K562 (cell line): ENCODE data around the gene DGCR2. TPM values are rescaled to one million over a fixed set of nuclear protein-coding genes. Genes with fewer than 3 reads are reported as not detected.
A peak's percentile ranks its signal among the peaks of the same experiment; 100 is the strongest.

Experiments
- ATAC-seq: fragments of 200-7000 bp; cut with Tn5 transposase; 3 replicates; pipeline ENCODE4 v1.9.1; 2020; ENCODE audit warnings: moderate library complexity
- BruUV-seq: library from RNA; stranded (reverse); fragments of 400-500 nt; replicated peaks from 2 replicates; lab custom pipeline; 2021; lab: Mats Ljungman, UMichigan
- CTCF ChIA-PET: fragments of 300-600 bp; formaldehyde crosslinking; extraction: SDS; loops from one replicate; lab custom pipeline; 2021; ENCODE audit warnings: low intra/inter-chr PET ratio; lab: Yijun Ruan, JAX
- POLR2A ChIA-PET: fragments of 300-600, 350-650 bp; sonication (Branson Sonifier 250); formaldehyde crosslinking; extraction: SDS; loops from one replicate; lab custom pipeline; 2021; ENCODE audit warnings: antibody characterized with exemption, inconsistent platforms; lab: Yijun Ruan, JAX
- DNase-seq, 4 experiments: peaks; one replicate each; pipeline versions ENCODE4 v3.0.0 to v3.0.0-alpha.2; 2011 to 2018; ENCODE audit warnings: low spot score in 3 of 4, mixed read lengths in 3 of 4; ENCODE audit errors: extremely low read depth in 1 of 4
- FAIRE-seq: peaks from 2 replicates; lab custom pipeline; 2011; peaks lifted over from hg19 to GRCh38; lab: Jason Lieb, UNC
- H2AFZ ChIP-seq: 2 replicates; pipeline ENCODE4 v1.6.0; 2011; ENCODE audit warnings: low read depth, low read length, control low read depth, inconsistent platforms
- H3K27ac ChIP-seq: fragments of 200-600 bp; 3 replicates; pipeline ENCODE4 v1.8.0; 2011; ENCODE audit warnings: low read depth, mild to moderate bottlenecking, control low read depth, inconsistent platforms, low read length, moderate library complexity, mixed read lengths; ENCODE audit errors: extremely low read depth
- H3K27me3 ChIP-seq, 2 experiments: fragments of 300-600 bp in 1 of 2; 2 replicates in 1 of 2; 3 replicates in 1 of 2; pipeline versions ENCODE4 v1.6.0 to v1.8.0; 2011; ENCODE audit warnings: inconsistent platforms in 2 of 2, low read length in 2 of 2, mild to moderate bottlenecking in 1 of 2, mixed read lengths in 1 of 2, moderate library complexity in 1 of 2; ENCODE audit not compliant: control insufficient read depth in 2 of 2, insufficient read depth in 2 of 2
- H3K36me3 ChIP-seq: fragments of 300-600 bp; 3 replicates; pipeline ENCODE4 v1.8.0; 2011; ENCODE audit warnings: mild to moderate bottlenecking, low read length, inconsistent platforms; ENCODE audit not compliant: control insufficient read depth, insufficient read depth
- H3K4me1 ChIP-seq, 2 experiments: fragments of 200-600 bp in 1 of 2; replicated peaks in 1 of 2; 2 replicates in 1 of 2; 3 replicates in 1 of 2; pipeline versions ENCODE4 v1.5.1 to v1.8.0; 2011; ENCODE audit warnings: inconsistent platforms in 2 of 2, low read length in 2 of 2, mild to moderate bottlenecking in 1 of 2, mixed read lengths in 1 of 2, moderate library complexity in 1 of 2; ENCODE audit not compliant: control insufficient read depth in 2 of 2, insufficient read depth in 2 of 2
- H3K4me2 ChIP-seq: 2 replicates; pipeline ENCODE4 v1.6.1; 2011; ENCODE audit warnings: low read length, control low read depth, inconsistent platforms, mixed read lengths; ENCODE audit not compliant: insufficient read depth
- H3K4me3 ChIP-seq: fragments of 200-600 bp; sonication (generic), shearing (Covaris generic); 2 replicates; pipeline ENCODE4 v1.5.1; 2016; ENCODE audit warnings: control low read depth, inconsistent platforms
- H3K79me2 ChIP-seq: fragments of 200-600 bp; 3 replicates; pipeline ENCODE4 v1.8.0; 2011; ENCODE audit warnings: low read length, inconsistent platforms; ENCODE audit not compliant: control insufficient read depth, insufficient read depth
- H3K9ac ChIP-seq, 2 experiments: 2 replicates each; pipeline versions ENCODE4 v1.6.0 to v1.6.1; 2011; ENCODE audit warnings: low read depth in 2 of 2, low read length in 2 of 2, control low read depth in 1 of 2, inconsistent platforms in 1 of 2, mild to moderate bottlenecking in 1 of 2, mixed read lengths in 1 of 2; ENCODE audit not compliant: insufficient read depth in 1 of 2
- H3K9me1 ChIP-seq: one replicate; pipeline ENCODE4 v1.6.0; 2011; ENCODE audit warnings: inconsistent platforms, mild to moderate bottlenecking, low read length, moderate library complexity; ENCODE audit not compliant: control insufficient read depth, insufficient read depth
- H3K9me3 ChIP-seq: replicated peaks from 2 replicates; pipeline ENCODE4 v1.5.1; 2011; ENCODE audit warnings: low read depth, low read length, inconsistent platforms; ENCODE audit not compliant: control insufficient read depth, insufficient read depth
- H4K20me1 ChIP-seq: replicated peaks from 2 replicates; pipeline ENCODE4 v1.6.1; 2011; ENCODE audit warnings: low read length, inconsistent platforms, mixed read lengths; ENCODE audit not compliant: control insufficient read depth, insufficient read depth
- BHLHE40 ChIP-seq: IDR thresholded peaks from 2 replicates; pipeline ENCODE4 v1.6.1; 2011; ENCODE audit warnings: low read length, improper control_type of control experiment
- CCNT2 ChIP-seq: IDR thresholded peaks from 2 replicates; pipeline ENCODE4 v1.6.1; 2011; ENCODE audit warnings: borderline replicate concordance, low read depth, mild to moderate bottlenecking, moderate library complexity, mixed read lengths, low read length; ENCODE audit not compliant: insufficient read length; ENCODE audit errors: extremely low read depth
- CUX1 ChIP-seq: fragments of 200-800 bp; sonication (Bioruptor generic); IDR thresholded peaks from 2 replicates; pipeline ENCODE4 v1.6.1; 2016; ENCODE audit warnings: missing genetic modification characterization, missing compliant biosample characterization
- ETV6 ChIP-seq, 3 experiments: fragments of 150-350 bp in 1 of 3; sonication (generic) in 1 of 3; formaldehyde crosslinking in 1 of 3; IDR thresholded peaks; 2 replicates each; pipeline versions ENCODE4 v1.6.1 to v1.8.0; 2014 to 2022; ENCODE audit warnings: borderline replicate concordance in 2 of 3, low read depth in 2 of 3, antibody characterized with exemption in 1 of 3, low read length in 1 of 3, mild to moderate bottlenecking in 1 of 3, missing genetic modification reagents in 1 of 3
- GABPB2 ChIP-seq: fragments of 250-450 bp; sonication (Bioruptor Pico); conservative IDR thresholded peaks from 2 replicates; pipeline ENCODE4 v1.5.1; 2021; ENCODE audit warnings: mild to moderate bottlenecking
- HSF4 ChIP-seq: fragments of 250-450 bp; sonication (Bioruptor Pico); IDR thresholded peaks from 2 replicates; pipeline ENCODE4 v2.1.2; 2022; ENCODE audit warnings: mild to moderate bottlenecking, moderate library complexity, borderline replicate concordance
- NFIX ChIP-seq: fragments of 250-450 bp; sonication (Bioruptor Pico); IDR thresholded peaks from 2 replicates; pipeline ENCODE4 v1.4.0; 2020; ENCODE audit warnings: low read depth, mild to moderate bottlenecking, moderate library complexity
- PKNOX1 ChIP-seq: fragments of 450-650 bp; IDR thresholded peaks from 2 replicates; pipeline ENCODE4 v1.6.1; 2016
- SAP30 ChIP-seq: fragments of 200-600 bp; sonication (generic); IDR thresholded peaks from 2 replicates; pipeline ENCODE4 v1.6.1; 2012; ENCODE audit warnings: borderline replicate concordance, low read depth, mild to moderate bottlenecking, moderate library complexity, low read length, control low read depth, inconsistent platforms; ENCODE audit not compliant: insufficient read depth, poor library complexity, severe bottlenecking
- TBP ChIP-seq: optimal IDR thresholded peaks from 2 replicates; pipeline ENCODE3; 2011; ENCODE audit warnings: low read depth, low read length, improper control_type of control experiment
- ZFP91 ChIP-seq: sonication (generic); formaldehyde crosslinking; IDR thresholded peaks from 2 replicates; pipeline ENCODE4 v1.8.0; 2022; ENCODE audit warnings: mild to moderate bottlenecking, missing genetic modification reagents
- ZNF253 ChIP-seq: fragments of 250-450 bp; sonication (Bioruptor Pico); conservative IDR thresholded peaks from 2 replicates; pipeline ENCODE4 v1.6.1; 2021; ENCODE audit warnings: mild to moderate bottlenecking
- WGBS: fragments of 100-300 bp; shearing (Covaris generic); methylation state at CpG from one replicate; pipeline ENCODE4 v1.1.6; 2016; ENCODE audit warnings: low coverage, mixed read lengths; ENCODE audit not compliant: insufficient coverage; ENCODE audit errors: missing lambda C conversion rate; 5-methylcytosine and 5-hydroxymethylcytosine counted together
- in situ Hi-C: fragments of 300-500 bp; cut with MboI; formaldehyde crosslinking; loops from 4 replicates; pipeline ENCODE4 v1.15.0; 2018; ENCODE audit warnings: inconsistent platforms, mixed read lengths
- intact Hi-C: fragments of 100-400 bp; cut with micrococcal nuclease; formaldehyde crosslinking; loops from 2 replicates; pipeline ENCODE4 v1.14.2; 2022
- polyA plus RNA-seq, 8 experiments: library from polyadenylated mRNA; depleted of rRNA in 4 of 8; stranded (reverse) in 5 of 8; unstranded in 3 of 8; fragments of >200 nt; fragmentation: Nextera tagmentation in 2 of 8; fragmentation: Illumina TruSeq in 1 of 8; extraction: Ambion mirVana in 2 of 8; extraction: Trizol in 1 of 8; gene quantifications; 2 replicates each; pipeline versions ENCODE4 v1.2.1 to v1.2.3, GENCODE V29; 2011 to 2014; ENCODE audit warnings: inconsistent platforms in 1 of 8, missing spikeins in 1 of 8
- total RNA-seq, 7 experiments: library from RNA; depleted of rRNA in 6 of 7; stranded (reverse); fragments of >200 nt in 6 of 7; fragmentation: Illumina TruSeq in 2 of 7; extraction: Trizol in 2 of 7; gene quantifications; 2 replicates each; pipeline versions ENCODE4 v1.2.1 to v1.2.3, GENCODE V29; 2011 to 2021; ENCODE audit warnings: low replicate concordance in 1 of 7

The DGCR2 gene
- total and polyA plus RNA-seq, 9 of the 15 experiments (the other 6 are each of a cell fraction or from before 2014, with no cell fraction given) = 0.69 to 101 (median 56.4) TPM

GRCh38 chr22:19110064-19110458 is 12.2 kb downstream of the DGCR2 start:
- H3K9me1 ChIP-seq = peaks cover 18% of the 10 kb centered on the region
- no peaks in the 10 kb centered on the region for H3K9me3 ChIP-seq
- peaks cover 44 to 49% of the 10 kb centered on the region in 2 experiments for H3K4me1 ChIP-seq
- no peak overlapping the region for H2AFZ ChIP-seq
- peaks cover 40% of the 10 kb centered on the region for H3K36me3 ChIP-seq
- peaks cover 41% of the 10 kb centered on the region for H4K20me1 ChIP-seq
- H3K9ac ChIP-seq = peak overlapping the region; percentile 25 to 81
- peak; percentile 46 for ATAC-seq
- H3K4me3 ChIP-seq = peak overlapping the region; percentile 14
- peak overlapping the region; percentile 47 for H3K27ac ChIP-seq
- H3K4me2 ChIP-seq = peak overlapping the region; percentile 65
- intact Hi-C loops (loop anchor here (10.0 kb wide), 1 partner anchor 185 kb away; the partner anchor contains the start of gene CLTCL1), in situ Hi-C loops (no loop called here)
- WGBS = 14% methylated on average over 4 of the region's 4 CpGs
- peak in 3 of 4 experiments; percentile 63 to 74 (median 66) for DNase-seq
- no TSS peak for BruUV-seq
- ChIA-PET POLR2A (interaction anchor here (0.6 to 4.4 kb wide), 18 partner anchors 9 to 1297 kb away, joined by 3 to 56 read pairs (median 6); partner anchors contain the start of genes DGCR2, ESS2 and SLC25A1), CTCF (interaction anchor here (0.7 kb wide), 1 partner anchor 1910 kb away, joined by 6 read pairs; no protein-coding TSS in a partner anchor)
- peaks cover 96% of the 10 kb centered on the region for H3K79me2 ChIP-seq
- no peak for FAIRE-seq
- no peaks in the 10 kb centered on the region for H3K27me3 ChIP-seq
- no peak for TF ChIP-seq ZNF253
- TF ChIP-seq BHLHE40 = 0 out of 2 replicates have a peak, but pooled peaks have one; percentile 4
- no peak for TF ChIP-seq ETV6 (IDR thresholded peaks at IDR 0.05; ENCODE audit: borderline replicate concordance in 1 of 2, low read depth in 2 of 2, low read length in 1 of 2)
- peak; percentile 61; the same call in 1 of the 2 replicates for TF ChIP-seq ETV6 (CRISPR knock-in tag; IDR thresholded peaks at IDR 0.05; ENCODE audit: borderline replicate concordance)
- TF ChIP-seq SAP30 = peak; percentile 7
- TF ChIP-seq PKNOX1 = peak; percentile 16; the same call in 1 of the 2 replicates
- TF ChIP-seq CCNT2 = no peak
- peak; percentile 8; the same call in 1 of the 2 replicates for TF ChIP-seq NFIX
- TF ChIP-seq GABPB2 (CRISPR knock-in tag) = 0 out of 2 replicates have a peak, but pooled peaks have one; percentile 20
- TF ChIP-seq ZFP91 (CRISPR knock-in tag) = 0 out of 2 replicates have a peak, but pooled peaks have one; percentile 18
- 0 out of 2 replicates have a peak, but pooled peaks have one; percentile 8 for TF ChIP-seq HSF4 (CRISPR knock-in tag)
- TF ChIP-seq TBP = peak; percentile 17
- 0 out of 2 replicates have a peak, but pooled peaks have one; percentile 9 for TF ChIP-seq CUX1
